DND-41 (cell line): ENCODE results near the gene POLR2L.

Source experiments
- ATAC-seq: fragments of 200-7000 bp; cut with Tn5 transposase; 3 replicates; pipeline ENCODE4 v1.9.1; 2021; ENCODE audit warnings: low read depth; ENCODE audit not compliant: insufficient read depth
- DNase-seq: peaks from one replicate; pipeline ENCODE4 v3.0.0-alpha.2; 2020
- H2AFZ ChIP-seq: 2 replicates; pipeline ENCODE4 v1.6.0; 2012; ENCODE audit warnings: low read depth, low read length
- H3K27ac ChIP-seq: 2 replicates; pipeline ENCODE4 v1.5.1; 2012; ENCODE audit warnings: low read length, inconsistent platforms
- H3K27me3 ChIP-seq: fragments of 200-600 bp; sonication (generic); 2 replicates; pipeline ENCODE4 v1.6.0; 2012; ENCODE audit warnings: low read length, mild to moderate bottlenecking, inconsistent platforms; ENCODE audit not compliant: insufficient read depth, poor library complexity
- H3K36me3 ChIP-seq: 2 replicates; pipeline ENCODE4 v1.5.1; 2012; ENCODE audit warnings: low read length, inconsistent platforms; ENCODE audit not compliant: insufficient read depth
- H3K4me1 ChIP-seq: 2 replicates; pipeline ENCODE4 v1.5.1; 2012; ENCODE audit warnings: mild to moderate bottlenecking, low read length; ENCODE audit not compliant: insufficient read depth
- H3K4me2 ChIP-seq: 2 replicates; pipeline ENCODE4 v1.6.0; 2012; ENCODE audit warnings: mild to moderate bottlenecking, moderate library complexity, low read length, inconsistent platforms; ENCODE audit not compliant: insufficient read depth
- H3K4me3 ChIP-seq, 2 experiments: fragments of 200-600 bp in 1 of 2; shearing (Covaris generic) in 1 of 2; 2 replicates each; pipeline ENCODE4 v1.5.1; 2012 to 2016; ENCODE audit warnings: inconsistent platforms in 2 of 2, low read length in 2 of 2, mild to moderate bottlenecking in 2 of 2, low read depth in 1 of 2, moderate library complexity in 1 of 2
- H3K79me2 ChIP-seq: 2 replicates; pipeline ENCODE4 v1.6.0; 2012; ENCODE audit warnings: low read length, inconsistent platforms; ENCODE audit not compliant: insufficient read depth
- H3K9ac ChIP-seq: 2 replicates; pipeline ENCODE4 v1.6.0; 2012; ENCODE audit warnings: low read depth, mild to moderate bottlenecking, inconsistent platforms, low read length, moderate library complexity
- H3K9me3 ChIP-seq: 2 replicates; pipeline ENCODE4 v1.5.1; 2012; ENCODE audit warnings: low read length, moderate library complexity, mild to moderate bottlenecking, inconsistent platforms; ENCODE audit not compliant: insufficient read depth, severe bottlenecking
- H4K20me1 ChIP-seq: 2 replicates; pipeline ENCODE4 v1.6.0; 2012; ENCODE audit warnings: low read length; ENCODE audit not compliant: insufficient read depth
- EZH2 ChIP-seq: IDR thresholded peaks from 3 replicates; pipeline ENCODE4 v1.6.1; 2012; ENCODE audit warnings: borderline replicate concordance, low read depth, mild to moderate bottlenecking, moderate library complexity, low read length, inconsistent platforms; ENCODE audit not compliant: severe bottlenecking
- TF ChIP-seq, protein P1 (sequence below): IDR thresholded peaks from 2 replicates; pipeline ENCODE4 v1.5.1; 2012; ENCODE audit warnings: borderline replicate concordance, low read length, moderate library complexity, mild to moderate bottlenecking; ENCODE audit not compliant: poor library complexity, severe bottlenecking; ENCODE audit errors: extremely low read depth

POLR2L gene

DNA sequence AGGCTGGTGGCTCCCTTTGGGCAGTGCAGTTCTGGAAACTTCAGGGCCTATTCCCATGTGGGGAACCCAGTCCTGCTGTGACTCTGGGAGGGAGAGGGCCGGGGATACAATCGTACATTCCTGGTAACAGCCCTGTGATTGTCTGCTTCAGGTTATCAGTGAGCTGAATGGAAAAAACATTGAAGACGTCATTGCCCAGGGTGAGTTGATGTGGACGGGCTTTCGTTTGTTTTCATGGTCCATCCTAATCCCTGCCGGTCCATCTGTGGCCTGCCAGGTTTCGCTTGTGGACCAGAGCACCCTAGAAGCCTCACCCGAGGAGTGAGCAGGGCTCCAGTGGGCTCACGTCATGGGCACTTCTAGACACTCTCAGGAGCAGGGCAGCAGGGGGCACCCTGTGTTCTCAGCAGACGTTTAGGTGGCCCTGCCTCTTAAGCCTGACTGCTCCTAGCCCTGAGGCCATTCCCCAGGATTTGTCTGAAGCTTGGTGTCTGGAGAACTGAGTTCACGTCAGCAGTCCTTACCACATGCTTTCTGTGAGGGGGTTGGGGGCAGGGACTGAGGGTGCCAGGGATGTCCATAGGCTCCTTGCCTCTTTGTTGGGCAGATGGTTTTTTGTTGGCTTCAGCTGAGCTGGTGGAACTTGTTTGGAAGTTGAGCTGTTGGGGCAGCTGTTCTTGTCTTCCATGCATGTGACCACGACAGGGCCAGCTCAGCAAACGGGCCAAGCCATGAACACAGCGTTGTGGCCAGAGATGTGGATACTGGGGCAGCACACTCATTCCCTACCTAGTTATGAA lies 30.7 kb downstream of the POLR2L start:
- peak overlapping the region; percentile 60 to 79; a peak in 3 of 4 replicates for H3K4me3 ChIP-seq
- TF ChIP-seq, protein P1, sequence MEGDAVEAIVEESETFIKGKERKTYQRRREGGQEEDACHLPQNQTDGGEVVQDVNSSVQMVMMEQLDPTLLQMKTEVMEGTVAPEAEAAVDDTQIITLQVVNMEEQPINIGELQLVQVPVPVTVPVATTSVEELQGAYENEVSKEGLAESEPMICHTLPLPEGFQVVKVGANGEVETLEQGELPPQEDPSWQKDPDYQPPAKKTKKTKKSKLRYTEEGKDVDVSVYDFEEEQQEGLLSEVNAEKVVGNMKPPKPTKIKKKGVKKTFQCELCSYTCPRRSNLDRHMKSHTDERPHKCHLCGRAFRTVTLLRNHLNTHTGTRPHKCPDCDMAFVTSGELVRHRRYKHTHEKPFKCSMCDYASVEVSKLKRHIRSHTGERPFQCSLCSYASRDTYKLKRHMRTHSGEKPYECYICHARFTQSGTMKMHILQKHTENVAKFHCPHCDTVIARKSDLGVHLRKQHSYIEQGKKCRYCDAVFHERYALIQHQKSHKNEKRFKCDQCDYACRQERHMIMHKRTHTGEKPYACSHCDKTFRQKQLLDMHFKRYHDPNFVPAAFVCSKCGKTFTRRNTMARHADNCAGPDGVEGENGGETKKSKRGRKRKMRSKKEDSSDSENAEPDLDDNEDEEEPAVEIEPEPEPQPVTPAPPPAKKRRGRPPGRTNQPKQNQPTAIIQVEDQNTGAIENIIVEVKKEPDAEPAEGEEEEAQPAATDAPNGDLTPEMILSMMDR = no peak
- no peak for TF ChIP-seq EZH2
- DNase-seq (no peak), ATAC-seq (no peak)
- H3K36me3 ChIP-seq = peaks cover 39% of the 10 kb centered on the region
- peaks cover 50% of the 10 kb centered on the region for H3K79me2 ChIP-seq
- H3K9ac ChIP-seq = peak overlapping the region; percentile 84
- H3K4me2 ChIP-seq = peak overlapping the region; percentile 74
- peaks cover 38% of the 10 kb centered on the region for H3K4me1 ChIP-seq
- no peak overlapping the region for H2AFZ ChIP-seq
- no peaks in the 10 kb centered on the region for H3K27me3 ChIP-seq
- no peaks in the 10 kb centered on the region for H3K9me3 ChIP-seq
- H3K27ac ChIP-seq = peak overlapping the region; percentile 98; the same call in 1 of the 2 replicates
- H4K20me1 ChIP-seq = peaks cover 45% of the 10 kb centered on the region

DNA sequence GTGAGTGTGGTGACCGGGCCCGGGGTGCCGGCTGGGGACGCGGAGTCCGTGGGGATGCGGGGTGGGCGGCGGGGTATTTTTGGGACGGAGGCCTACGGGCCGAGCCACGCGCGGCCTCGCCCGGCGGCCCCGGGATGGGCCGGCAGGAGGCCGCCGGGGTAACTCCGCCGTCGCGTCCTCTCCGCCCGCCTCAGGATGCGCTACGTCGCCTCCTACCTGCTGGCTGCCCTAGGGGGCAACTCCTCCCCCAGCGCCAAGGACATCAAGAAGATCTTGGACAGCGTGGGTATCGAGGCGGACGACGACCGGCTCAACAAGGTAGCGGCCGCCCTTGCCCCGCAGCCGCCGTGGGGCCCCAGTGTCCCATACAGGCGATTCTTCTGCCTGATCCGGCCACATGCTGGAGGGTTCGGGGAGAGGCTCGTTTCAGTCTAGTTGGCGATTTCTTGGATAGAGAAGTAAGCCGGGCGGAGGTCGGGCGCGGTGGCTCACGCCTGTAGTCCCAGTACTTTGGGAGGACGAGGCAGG lies 32.2 kb downstream of the POLR2L start:
- Histone ChIP-seq H3K4me1 (peaks cover 47% of the 10 kb centered on the region), H3K4me2 (peak overlapping the region; percentile 74), H3K36me3 (peaks cover 39% of the 10 kb centered on the region), H3K9ac (peak overlapping the region; percentile 84), H3K9me3 (no peaks in the 10 kb centered on the region), H3K79me2 (peaks cover 50% of the 10 kb centered on the region), H3K27ac (peak overlapping the region; percentile 98), H3K27me3 (no peaks in the 10 kb centered on the region), H2AFZ (no peak overlapping the region), H4K20me1 (peaks cover 41% of the 10 kb centered on the region), H3K4me3 (peak overlapping the region; percentile 60 to 79)
- no peak for TF ChIP-seq EZH2
- TF ChIP-seq, protein P1 = no peak
- no peak for ATAC-seq
- DNase-seq = no peak

DNA sequence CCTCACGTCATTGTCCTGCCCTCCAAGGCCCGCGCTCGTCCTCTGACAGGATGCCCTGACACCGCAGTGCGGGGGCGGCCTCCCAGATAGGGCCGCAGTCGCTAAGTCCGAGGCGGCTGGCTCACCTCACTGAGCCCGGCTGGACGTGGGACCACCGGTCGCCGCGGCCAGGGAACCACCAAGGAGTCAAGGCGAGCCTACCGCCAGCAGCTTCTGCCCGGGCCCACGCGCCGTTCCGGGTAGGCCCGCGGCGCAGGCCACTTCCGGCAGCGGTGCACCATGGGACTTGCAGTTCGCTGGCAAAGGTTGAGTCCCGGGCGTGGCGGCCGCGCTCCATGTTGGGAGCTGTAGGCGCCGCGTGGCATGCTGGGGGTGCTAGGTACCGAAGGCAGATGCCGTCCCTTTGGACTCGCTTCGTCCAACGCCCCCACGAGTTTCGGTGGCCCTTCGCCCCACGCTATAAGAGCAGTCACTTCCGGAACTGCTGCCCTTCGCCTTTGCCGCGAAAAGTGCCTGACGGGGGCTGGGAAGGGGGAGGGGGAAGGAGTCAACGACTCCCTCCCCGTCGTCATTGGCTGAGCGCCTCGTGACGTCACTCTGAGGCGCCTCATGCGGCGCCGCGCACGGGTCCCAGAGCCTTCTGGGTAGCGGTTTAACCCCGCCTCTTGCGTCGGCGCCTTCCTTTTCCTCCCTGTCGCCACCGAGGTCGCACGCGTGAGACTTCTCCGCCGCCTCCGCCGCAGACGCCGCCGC lies 32.9 kb downstream of the POLR2L start, which contains the start of gene RPLP2:
RPLP2 (plus strand) TSS at position 681 of the 753 bp plus-strand sequence. CDS start 268 bp downstream, outside the sequence.
- no peaks in the 10 kb centered on the region for H3K9me3 ChIP-seq
- DNase-seq (peak; percentile 97), ATAC-seq (peak; percentile 78)
- peaks cover 39% of the 10 kb centered on the region for H3K36me3 ChIP-seq
- peak within 1 kb of the TSS; percentile 60 to 79 for H3K4me3 ChIP-seq
- peaks cover 53% of the 10 kb centered on the region for H3K79me2 ChIP-seq
- H3K27ac ChIP-seq = peak within 1 kb of the TSS; percentile 98
- peaks cover 41% of the 10 kb centered on the region for H4K20me1 ChIP-seq
- H3K4me1 ChIP-seq = peaks cover 47% of the 10 kb centered on the region
- H2AFZ ChIP-seq = peak within 1 kb of the TSS; percentile 87
- TF ChIP-seq EZH2 = no peak
- TF ChIP-seq, protein P1 = no peak
- peak within 1 kb of the TSS; percentile 84 for H3K9ac ChIP-seq
- H3K4me2 ChIP-seq = peak within 1 kb of the TSS; percentile 74
- no peaks in the 10 kb centered on the region for H3K27me3 ChIP-seq
